ENCODE results near the gene MYLK.

MYLK gene

GRCh38 chr3:123642182-123642956 is 241.8 kb downstream of the MYLK start:
- no peak for DNase-seq (ENCODE audit: low read depth)

- no peak for DNase-seq (ENCODE audit: low read depth)
Observed at GRCh38 chr3:123641505-123641904, 242.6 kb downstream of the MYLK start.

- DNase-seq (ENCODE audit: low read depth): no peak
Observed at GRCh38 chr3:123640740-123641462, 243.2 kb downstream of the MYLK start.

- no peak for DNase-seq (ENCODE audit: low read depth)
Observed at GRCh38 chr3:123640311-123640710, 243.8 kb downstream of the MYLK start.

GRCh38 chr3:123638936-123639689 is 245.0 kb downstream of the MYLK start:
- no peak for DNase-seq (ENCODE audit: low read depth)

- no peak for DNase-seq (ENCODE audit: low read depth)
Observed at GRCh38 chr3:123637841-123638240, 246.3 kb downstream of the MYLK start.

GRCh38 chr3:123637131-123637530 is 247.0 kb downstream of the MYLK start:
- no peak for DNase-seq (ENCODE audit: low read depth)

GRCh38 chr3:123636431-123636841 is 247.7 kb downstream of the MYLK start:
- DNase-seq (ENCODE audit: low read depth): no peak

- DNase-seq (ENCODE audit: low read depth): no peak
Observed at GRCh38 chr3:123635717-123636116, 248.4 kb downstream of the MYLK start.

GRCh38 chr3:123635217-123635616 is 248.9 kb downstream of the MYLK start:
- no peak for DNase-seq (ENCODE audit: low read depth)

GRCh38 chr3:123634149-123635051 is 249.7 kb downstream of the MYLK start:
- DNase-seq (ENCODE audit: low read depth): no peak

- DNase-seq (ENCODE audit: low read depth): no peak
Observed at GRCh38 chr3:123633530-123633929, 250.6 kb downstream of the MYLK start.

GRCh38 chr3:123632161-123632655 is 251.9 kb downstream of the MYLK start:
- DNase-seq (ENCODE audit: low read depth): no peak

- DNase-seq (ENCODE audit: low read depth): no peak
Observed at GRCh38 chr3:123629747-123630047, 254.4 kb downstream of the MYLK start.

GRCh38 chr3:123628996-123629746 is 255.0 kb downstream of the MYLK start:
- no peak for DNase-seq (ENCODE audit: low read depth)

GRCh38 chr3:123627673-123628670 is 256.2 kb downstream of the MYLK start:
- no peak for DNase-seq (ENCODE audit: low read depth)

GRCh38 chr3:123626881-123627280 is 257.3 kb downstream of the MYLK start:
- DNase-seq (ENCODE audit: low read depth): no peak

- no peak for DNase-seq (ENCODE audit: low read depth)
Observed at GRCh38 chr3:123624302-123624701, 259.8 kb downstream of the MYLK start.

GRCh38 chr3:123623346-123623880 is 260.7 kb downstream of the MYLK start:
- DNase-seq (ENCODE audit: low read depth): no peak
